ENCODE measurements around the gene TPSAB1.
"Not testable (repeated sequence)": the region's sequence is repeated elsewhere in the genome, so short reads cannot be mapped to it uniquely, and the experiment has no call there.

- TF ChIP-seq PATZ1 (CRISPR knock-in tag; IDR thresholded peaks at IDR 0.05; ENCODE audit: borderline replicate concordance); PPARA (CRISPR knock-in tag; IDR thresholded peaks at IDR 0.05; ENCODE audit: borderline replicate concordance); TOX (CRISPR knock-in tag; IDR thresholded peaks at IDR 0.05; ENCODE audit: borderline replicate concordance); SNAI2 (CRISPR knock-in tag; IDR thresholded peaks at IDR 0.05); ZNF565 (CRISPR knock-in tag; conservative IDR thresholded peaks at IDR 0.05; ENCODE audit: low read depth); ZC3H10 (CRISPR knock-in tag; IDR thresholded peaks at IDR 0.05); ZNF70 (CRISPR knock-in tag; IDR thresholded peaks at IDR 0.05): not testable (repeated sequence)
- TF ChIP-seq, protein P1, sequence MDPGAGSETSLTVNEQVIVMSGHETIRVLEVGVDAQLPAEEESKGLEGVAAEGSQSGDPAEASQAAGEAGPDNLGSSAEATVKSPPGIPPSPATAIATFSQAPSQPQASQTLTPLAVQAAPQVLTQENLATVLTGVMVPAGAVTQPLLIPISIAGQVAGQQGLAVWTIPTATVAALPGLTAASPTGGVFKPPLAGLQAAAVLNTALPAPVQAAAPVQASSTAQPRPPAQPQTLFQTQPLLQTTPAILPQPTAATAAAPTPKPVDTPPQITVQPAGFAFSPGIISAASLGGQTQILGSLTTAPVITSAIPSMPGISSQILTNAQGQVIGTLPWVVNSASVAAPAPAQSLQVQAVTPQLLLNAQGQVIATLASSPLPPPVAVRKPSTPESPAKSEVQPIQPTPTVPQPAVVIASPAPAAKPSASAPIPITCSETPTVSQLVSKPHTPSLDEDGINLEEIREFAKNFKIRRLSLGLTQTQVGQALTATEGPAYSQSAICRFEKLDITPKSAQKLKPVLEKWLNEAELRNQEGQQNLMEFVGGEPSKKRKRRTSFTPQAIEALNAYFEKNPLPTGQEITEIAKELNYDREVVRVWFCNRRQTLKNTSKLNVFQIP (CRISPR knock-in tag; IDR thresholded peaks at IDR 0.05; ENCODE audit: borderline replicate concordance, low read depth), result not testable (repeated sequence)
- TF ChIP-seq, protein P2, sequence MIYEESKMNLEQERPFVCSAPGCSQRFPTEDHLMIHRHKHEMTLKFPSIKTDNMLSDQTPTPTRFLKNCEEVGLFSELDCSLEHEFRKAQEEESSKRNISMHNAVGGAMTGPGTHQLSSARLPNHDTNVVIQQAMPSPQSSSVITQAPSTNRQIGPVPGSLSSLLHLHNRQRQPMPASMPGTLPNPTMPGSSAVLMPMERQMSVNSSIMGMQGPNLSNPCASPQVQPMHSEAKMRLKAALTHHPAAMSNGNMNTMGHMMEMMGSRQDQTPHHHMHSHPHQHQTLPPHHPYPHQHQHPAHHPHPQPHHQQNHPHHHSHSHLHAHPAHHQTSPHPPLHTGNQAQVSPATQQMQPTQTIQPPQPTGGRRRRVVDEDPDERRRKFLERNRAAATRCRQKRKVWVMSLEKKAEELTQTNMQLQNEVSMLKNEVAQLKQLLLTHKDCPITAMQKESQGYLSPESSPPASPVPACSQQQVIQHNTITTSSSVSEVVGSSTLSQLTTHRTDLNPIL (CRISPR knock-in tag; IDR thresholded peaks at IDR 0.05; ENCODE audit: low read depth), result not testable (repeated sequence)
These were observed 2.9 kb downstream of the TPSAB1 start for GRCh38 chr16:1243363-1243762.

All from SK-N-SH treated with all-trans-retinoic acid at 6 μM for 48 hours (cell line).